Body of pancreas (tissue), 4 donors: ENCODE results near the gene DDX39A. TPM values are rescaled to one million over a fixed set of nuclear protein-coding genes. Genes with fewer than 3 reads are reported as not detected.

ENCODE experiments used
- ATAC-seq: fragments of 150-250 bp; one replicate; pipeline ENCODE4 v1.9.1; 2016
- DNase-seq, 4 donors: peaks; one replicate each; pipeline ENCODE4 v3.0.0-alpha.2; 2019
- H3K27ac ChIP-seq, 4 donors: fragments of 200-600 bp; sonication (generic); 1 replicate in 3 of 4; 2 replicates in 1 of 4; pipeline versions ENCODE4 v1.5.1 to v1.6.1; 2016 to 2019; ENCODE audit warnings: mild to moderate bottlenecking in 1 of 4, mixed read lengths in 1 of 4, moderate library complexity in 1 of 4
- H3K27me3 ChIP-seq, 2 donors: fragments of 200-600 bp; sonication (generic); one replicate each; pipeline ENCODE4 v1.6.0; 2016; ENCODE audit warnings: mild to moderate bottlenecking in 1 of 2
- H3K36me3 ChIP-seq, 2 donors: fragments of 200-600 bp; sonication (generic); replicated peaks in 1 of 2; 2 replicates each; pipeline ENCODE4 v1.5.1; 2016; ENCODE audit warnings: low read depth in 2 of 2; ENCODE audit not compliant: insufficient read depth in 1 of 2
- H3K4me1 ChIP-seq: fragments of 200-600 bp; sonication (generic); one replicate; pipeline ENCODE4 v1.6.0; 2016
- H3K4me3 ChIP-seq, 2 donors: fragments of 200-600 bp; sonication (generic); 1 replicate in 1 of 2; 2 replicates in 1 of 2; pipeline ENCODE4 v1.5.1; 2016 to 2019
- H3K9me3 ChIP-seq, 3 donors: fragments of 200-600 bp; sonication (generic); 1 replicate in 2 of 3; 2 replicates in 1 of 3; pipeline ENCODE4 v1.5.1; 2016
- CTCF ChIP-seq, 7 experiments: fragments of 450-650 bp in 4 of 7; fragments of 200-600 bp in 3 of 7; sonication (generic) in 3 of 7; IDR thresholded peaks; one replicate each; pipeline ENCODE4 v1.5.1; 2016 to 2019; ENCODE audit warnings: antibody characterized with exemption in 7 of 7
- POLR2A ChIP-seq, 3 donors: fragments of 450-650 bp; IDR thresholded peaks; one replicate each; pipeline ENCODE4 v1.6.1; 2016; ENCODE audit warnings: antibody characterized with exemption in 3 of 3, mild to moderate bottlenecking in 2 of 3
- WGBS, 2 donors: methylation state at CpG; one replicate each; pipeline ENCODE4 v1.1.5; 2017; 5-methylcytosine and 5-hydroxymethylcytosine counted together
- intact Hi-C: fragments of 100-400 bp; cut with DNase I; formaldehyde crosslinking; loops from one replicate; pipeline ENCODE4 v1.15.1; 2023
- total RNA-seq, 2 donors: library from RNA; depleted of rRNA; stranded (reverse); fragments of >200 nt; gene quantifications; one replicate each; pipeline ENCODE4 v1.1.0, GENCODE V29; 2016

Gene DDX39A
- total RNA-seq, 2 donors from 2014 or later, result 32.4 to 86.7 TPM

- peaks cover 11% of the 10 kb centered on the region for H3K4me1 ChIP-seq
- H3K4me3 ChIP-seq, result no peak overlapping the region
- H3K36me3 ChIP-seq, result peaks cover 30 to 43% of the 10 kb centered on the region in 2 donors
- no peak overlapping the region for H3K27ac ChIP-seq
- ATAC-seq, result no peak
- TF ChIP-seq CTCF (IDR thresholded peaks at IDR 0.05), result no peak
- no peak for TF ChIP-seq POLR2A (IDR thresholded peaks at IDR 0.05)
- H3K27me3 ChIP-seq, result no peaks in the 10 kb centered on the region
- WGBS, 2 donors, result 82 to 88% methylated on average over 26 to 34 of the region's 38 CpGs
- no peaks in the 10 kb centered on the region for H3K9me3 ChIP-seq
- DNase-seq, result no peak
- intact Hi-C loops, result no loop called here
Observed at GRCh38 chr19:14409146-14410023, 9.8 kb downstream of the DDX39A start.

GRCh38 chr19:14408491-14409145 is 10.5 kb downstream of the DDX39A start:
- no peak for ATAC-seq
- Histone ChIP-seq H3K4me3 (no peak overlapping the region), H3K27ac (no peak overlapping the region), H3K9me3 (no peaks in the 10 kb centered on the region), H3K27me3 (no peaks in the 10 kb centered on the region), H3K4me1 (peaks cover 11% of the 10 kb centered on the region), H3K36me3 (peaks cover 30 to 43% of the 10 kb centered on the region in 2 donors)
- WGBS, 2 donors, result 81 to 89% methylated on average over 17 to 20 of the region's 20 CpGs
- intact Hi-C loops, result no loop called here
- no peak for DNase-seq
- TF ChIP-seq POLR2A (IDR thresholded peaks at IDR 0.05) (no peak), CTCF (IDR thresholded peaks at IDR 0.05) (no peak)

- ATAC-seq (no peak), DNase-seq (no peak)
- intact Hi-C loops, result no loop called here
- Histone ChIP-seq H3K9me3 (no peaks in the 10 kb centered on the region), H3K27me3 (no peaks in the 10 kb centered on the region), H3K36me3 (peaks cover 30 to 41% of the 10 kb centered on the region in 2 donors), H3K27ac (no peak overlapping the region), H3K4me1 (peaks cover 11% of the 10 kb centered on the region), H3K4me3 (no peak overlapping the region)
- TF ChIP-seq CTCF (IDR thresholded peaks at IDR 0.05), result no peak
- TF ChIP-seq POLR2A (IDR thresholded peaks at IDR 0.05), result no peak
- WGBS, 2 donors, result 75 to 84% methylated on average over 12 to 20 of the region's 20 CpGs
Observed at GRCh38 chr19:14407605-14408484, 11.3 kb downstream of the DDX39A start.

- intact Hi-C loops, result no loop called here
- no peak overlapping the region for H3K4me3 ChIP-seq
- WGBS, 2 donors, result 89 to 93% methylated on average over 23 to 27 of the region's 27 CpGs
- peak overlapping the region in 2 of 4 donors; percentile 39 to 53 for H3K27ac ChIP-seq
- H3K9me3 ChIP-seq, result no peaks in the 10 kb centered on the region
- DNase-seq, result no peak
- H3K36me3 ChIP-seq, result peaks cover 30 to 33% of the 10 kb centered on the region in 2 donors
- peaks cover 11% of the 10 kb centered on the region for H3K4me1 ChIP-seq
- no peak for ATAC-seq
- no peaks in the 10 kb centered on the region for H3K27me3 ChIP-seq
- TF ChIP-seq POLR2A (IDR thresholded peaks at IDR 0.05) (no peak), CTCF (IDR thresholded peaks at IDR 0.05) (no peak)
Observed at GRCh38 chr19:14406645-14407401, 12.3 kb downstream of the DDX39A start.
